HEK293 (cell line): Measurements from ENCODE around the gene MGAT4B.
A peak's percentile ranks its signal among the peaks of the same experiment; 100 is the strongest.
"Not testable (repeated sequence)": the region's sequence is repeated elsewhere in the genome, so short reads cannot be mapped to it uniquely, and the experiment has no call there.

Experiments used
- CTCF ChIA-PET: fragments of 350-600 bp; formaldehyde crosslinking; extraction: SDS; loops from one replicate; lab custom pipeline; 2021; ENCODE audit warnings: antibody characterized with exemption; lab: Yijun Ruan, JAX
- POLR2A ChIA-PET: fragments of 300-600 bp; formaldehyde crosslinking; extraction: SDS; loops from one replicate; lab custom pipeline; 2020; ENCODE audit warnings: antibody characterized with exemption, inconsistent platforms; lab: Yijun Ruan, JAX
- H3K27ac ChIP-seq: fragments of 200-500 bp; sonication (Bioruptor generic); 2 replicates; pipeline ENCODE4 v1.5.1; 2014; ENCODE audit warnings: low read depth, low read length, control low read depth, inconsistent platforms; ENCODE audit errors: extremely low read depth
- H3K36me3 ChIP-seq, 2 experiments: fragments of 200-500 bp in 1 of 2; sonication (Bioruptor generic) in 1 of 2; 1 replicate in 1 of 2; 2 replicates in 1 of 2; pipeline ENCODE4 v1.5.1; 2014 to 2017; ENCODE audit warnings: inconsistent platforms in 2 of 2, low read length in 2 of 2; ENCODE audit not compliant: control insufficient read depth in 2 of 2, insufficient read depth in 1 of 2
- H3K4me1 ChIP-seq: fragments of 200-500 bp; sonication (Bioruptor generic); 2 replicates; pipeline ENCODE4 v1.5.1; 2014; ENCODE audit warnings: mild to moderate bottlenecking, low read length, inconsistent platforms; ENCODE audit not compliant: control insufficient read depth, insufficient read depth
- H3K4me3 ChIP-seq: 2 replicates; pipeline ENCODE4 v1.5.1; 2011; ENCODE audit warnings: low read depth, mild to moderate bottlenecking, control low read depth, low read length, moderate library complexity
- H3K9me3 ChIP-seq: fragments of 200-500 bp; sonication (Bioruptor generic); 2 replicates; pipeline ENCODE4 v1.5.1; 2014; ENCODE audit warnings: low read depth, low read length, inconsistent platforms; ENCODE audit not compliant: control insufficient read depth, insufficient read depth
- PRDM1 ChIP-seq: fragments of 450-650 bp; formaldehyde crosslinking; IDR thresholded peaks from 2 replicates; pipeline ENCODE4; 2016; ENCODE audit warnings: missing biosample characterization, missing genetic modification characterization
- TRIM28 ChIP-seq: IDR thresholded peaks from 2 replicates; pipeline ENCODE4 v1.6.1; 2011; ENCODE audit warnings: low read length, control low read depth, borderline replicate concordance
- YY1 ChIP-seq: fragments of 450-650 bp; formaldehyde crosslinking; IDR thresholded peaks from 2 replicates; pipeline ENCODE4 v1.5.1; 2018; ENCODE audit warnings: missing biosample characterization, missing genetic modification characterization
- ZBTB1 ChIP-seq: fragments of 450-650 bp; formaldehyde crosslinking; IDR thresholded peaks from 2 replicates; pipeline ENCODE4 v1.5.1; 2016; ENCODE audit warnings: missing biosample characterization, missing genetic modification characterization
- ZBTB20 ChIP-seq: fragments of 450-650 bp; formaldehyde crosslinking; IDR thresholded peaks from 2 replicates; pipeline ENCODE4 v1.5.1; 2016; ENCODE audit warnings: missing biosample characterization, missing genetic modification characterization
- ZBTB21 ChIP-seq: fragments of 450-650 bp; formaldehyde crosslinking; IDR thresholded peaks from 2 replicates; pipeline ENCODE4 v1.5.1; 2017; ENCODE audit warnings: missing biosample characterization, missing genetic modification characterization
- ZBTB44 ChIP-seq: fragments of 450-650 bp; IDR thresholded peaks from 2 replicates; pipeline ENCODE4 v1.5.1; 2018; ENCODE audit warnings: missing biosample characterization, mild to moderate bottlenecking, missing genetic modification characterization
- ZIC2 ChIP-seq: fragments of 450-650 bp; formaldehyde crosslinking; IDR thresholded peaks from 2 replicates; pipeline ENCODE4 v1.5.1; 2016; ENCODE audit warnings: missing biosample characterization, missing genetic modification characterization
- ZNF112 ChIP-seq: fragments of 450-650 bp; formaldehyde crosslinking; IDR thresholded peaks from 2 replicates; pipeline ENCODE4 v1.5.0; 2017; ENCODE audit warnings: missing biosample characterization, missing genetic modification characterization
- ZNF202 ChIP-seq: fragments of 450-650 bp; formaldehyde crosslinking; IDR thresholded peaks from 2 replicates; pipeline ENCODE4 v1.5.1; 2016; ENCODE audit warnings: missing biosample characterization, missing genetic modification characterization, borderline replicate concordance
- ZNF214 ChIP-seq: fragments of 450-650 bp; formaldehyde crosslinking; IDR thresholded peaks from 2 replicates; pipeline ENCODE4 v1.5.1; 2017; ENCODE audit warnings: missing biosample characterization, mild to moderate bottlenecking, missing genetic modification characterization, borderline replicate concordance
- ZNF324 ChIP-seq: fragments of 450-650 bp; formaldehyde crosslinking; IDR thresholded peaks from 2 replicates; pipeline ENCODE4 v1.5.1; 2016; ENCODE audit warnings: missing biosample characterization, missing genetic modification characterization
- ZNF354C ChIP-seq: fragments of 450-650 bp; formaldehyde crosslinking; IDR thresholded peaks from 2 replicates; pipeline ENCODE4 v1.5.1; 2016; ENCODE audit warnings: missing biosample characterization, missing genetic modification characterization, low read depth, borderline replicate concordance
- ZNF37A ChIP-seq: fragments of 450-650 bp; IDR thresholded peaks from 2 replicates; pipeline ENCODE4 v1.5.1; 2018; ENCODE audit warnings: missing biosample characterization, missing genetic modification characterization
- ZNF433 ChIP-seq: fragments of 450-650 bp; formaldehyde crosslinking; IDR thresholded peaks from 2 replicates; pipeline ENCODE4 v1.5.1; 2016; ENCODE audit warnings: missing biosample characterization, missing genetic modification characterization, low read depth
- ZNF571 ChIP-seq: fragments of 450-650 bp; formaldehyde crosslinking; IDR thresholded peaks from 2 replicates; pipeline ENCODE4 v1.5.0; 2017; ENCODE audit warnings: missing biosample characterization, missing genetic modification characterization
- ZNF600 ChIP-seq: fragments of 450-650 bp; formaldehyde crosslinking; IDR thresholded peaks from 2 replicates; pipeline ENCODE4 v1.5.1; 2016; ENCODE audit warnings: missing biosample characterization, missing genetic modification characterization
- ZNF701 ChIP-seq: fragments of 450-650 bp; formaldehyde crosslinking; IDR thresholded peaks from 2 replicates; pipeline ENCODE4 v1.5.1; 2016; ENCODE audit warnings: missing biosample characterization, missing genetic modification characterization
- ZNF837 ChIP-seq: fragments of 450-650 bp; formaldehyde crosslinking; IDR thresholded peaks from 2 replicates; pipeline ENCODE4 v1.5.1; 2016; ENCODE audit warnings: missing biosample characterization, missing genetic modification characterization
- ZNF843 ChIP-seq: fragments of 450-650 bp; formaldehyde crosslinking; IDR thresholded peaks from 2 replicates; pipeline ENCODE4 v1.5.1; 2016; ENCODE audit warnings: missing biosample characterization, missing genetic modification characterization
- ZXDB ChIP-seq: fragments of 450-650 bp; formaldehyde crosslinking; IDR thresholded peaks from 2 replicates; pipeline ENCODE4 v1.5.1; 2016; ENCODE audit warnings: missing biosample characterization, missing genetic modification characterization
- TF ChIP-seq, protein P1 (sequence below): fragments of 450-650 bp; formaldehyde crosslinking; IDR thresholded peaks from 2 replicates; pipeline ENCODE4 v1.5.1; 2016; ENCODE audit warnings: missing biosample characterization, missing genetic modification characterization
- TF ChIP-seq, protein P2 (sequence below): fragments of 450-650 bp; formaldehyde crosslinking; IDR thresholded peaks from 2 replicates; pipeline ENCODE4 v1.5.1; 2017; ENCODE audit warnings: missing biosample characterization, missing genetic modification characterization
- TF ChIP-seq, protein P3 (sequence below): fragments of 450-650 bp; formaldehyde crosslinking; IDR thresholded peaks from 2 replicates; pipeline ENCODE4 v1.5.1; 2016; ENCODE audit warnings: missing biosample characterization, missing genetic modification characterization
- TF ChIP-seq, protein P4 (sequence below): fragments of 450-650 bp; formaldehyde crosslinking; IDR thresholded peaks from 2 replicates; pipeline ENCODE4 v1.5.1; 2016; ENCODE audit warnings: missing biosample characterization, missing genetic modification characterization

Gene MGAT4B

DNA sequence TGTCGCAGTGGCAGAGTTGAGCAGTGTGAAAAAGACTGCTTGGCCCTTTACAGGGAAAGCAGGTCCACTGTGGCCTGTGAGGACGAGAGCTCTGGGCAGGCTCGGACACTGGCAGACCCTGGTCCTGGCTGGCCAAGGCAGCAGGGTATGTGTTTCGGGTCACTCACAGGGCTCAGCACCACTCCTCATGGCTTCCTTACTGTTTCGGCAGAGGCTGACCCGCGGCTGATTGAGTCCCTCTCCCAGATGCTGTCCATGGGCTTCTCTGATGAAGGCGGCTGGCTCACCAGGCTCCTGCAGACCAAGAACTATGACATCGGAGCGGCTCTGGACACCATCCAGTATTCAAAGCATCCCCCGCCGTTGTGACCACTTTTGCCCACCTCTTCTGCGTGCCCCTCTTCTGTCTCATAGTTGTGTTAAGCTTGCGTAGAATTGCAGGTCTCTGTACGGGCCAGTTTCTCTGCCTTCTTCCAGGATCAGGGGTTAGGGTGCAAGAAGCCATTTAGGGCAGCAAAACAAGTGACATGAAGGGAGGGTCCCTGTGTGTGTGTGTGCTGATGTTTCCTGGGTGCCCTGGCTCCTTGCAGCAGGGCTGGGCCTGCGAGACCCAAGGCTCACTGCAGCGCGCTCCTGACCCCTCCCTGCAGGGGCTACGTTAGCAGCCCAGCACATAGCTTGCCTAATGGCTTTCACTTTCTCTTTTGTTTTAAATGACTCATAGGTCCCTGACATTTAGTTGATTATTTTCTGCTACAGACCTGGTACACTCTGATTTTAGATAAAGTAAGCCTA, 29.8 kb upstream of the MGAT4B start:
- ChIA-PET POLR2A (interaction anchor here (0.8 to 1.6 kb wide), 3 partner anchors 14 to 22 kb away, joined by 3 to 6 read pairs (median 4); partner anchors contain the start of genes MRNIP and SQSTM1), CTCF (no interaction called here)
- no peaks in the 10 kb centered on the region for H3K4me1 ChIP-seq
- TF ChIP-seq PRDM1 (tag by site-specific recombination) (peak; percentile 48; the same call in 1 of the 2 replicates), ZBTB1 (tag by site-specific recombination) (no peak), ZNF37A (no peak), ZNF571 (tag by site-specific recombination) (no peak), ZIC2 (tag by site-specific recombination) (peak; percentile 19; the same call in 1 of the 2 replicates), ZNF837 (tag by site-specific recombination) (no peak), ZNF600 (tag by site-specific recombination) (0 out of 2 replicates have a peak, but pooled peaks have one; percentile 47)
- TF ChIP-seq, protein P1, sequence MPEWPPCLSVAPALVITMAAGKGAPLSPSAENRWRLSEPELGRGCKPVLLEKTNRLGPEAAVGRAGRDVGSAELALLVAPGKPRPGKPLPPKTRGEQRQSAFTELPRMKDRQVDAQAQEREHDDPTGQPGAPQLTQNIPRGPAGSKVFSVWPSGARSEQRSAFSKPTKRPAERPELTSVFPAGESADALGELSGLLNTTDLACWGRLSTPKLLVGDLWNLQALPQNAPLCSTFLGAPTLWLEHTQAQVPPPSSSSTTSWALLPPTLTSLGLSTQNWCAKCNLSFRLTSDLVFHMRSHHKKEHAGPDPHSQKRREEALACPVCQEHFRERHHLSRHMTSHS (tag by site-specific recombination), result no peak
- TF ChIP-seq, protein P2, sequence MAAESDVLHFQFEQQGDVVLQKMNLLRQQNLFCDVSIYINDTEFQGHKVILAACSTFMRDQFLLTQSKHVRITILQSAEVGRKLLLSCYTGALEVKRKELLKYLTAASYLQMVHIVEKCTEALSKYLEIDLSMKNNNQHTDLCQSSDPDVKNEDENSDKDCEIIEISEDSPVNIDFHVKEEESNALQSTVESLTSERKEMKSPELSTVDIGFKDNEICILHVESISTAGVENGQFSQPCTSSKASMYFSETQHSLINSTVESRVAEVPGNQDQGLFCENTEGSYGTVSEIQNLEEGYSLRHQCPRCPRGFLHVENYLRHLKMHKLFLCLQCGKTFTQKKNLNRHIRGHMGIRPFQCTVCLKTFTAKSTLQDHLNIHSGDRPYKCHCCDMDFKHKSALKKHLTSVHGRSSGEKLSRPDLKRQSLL (tag by site-specific recombination), result no peak
- no peaks in the 10 kb centered on the region for H3K9me3 ChIP-seq
- no peak overlapping the region for H3K27ac ChIP-seq
- H3K4me3 ChIP-seq, result no peak overlapping the region
- peaks cover 4 to 83% of the 10 kb centered on the region in 2 experiments for H3K36me3 ChIP-seq

DNA sequence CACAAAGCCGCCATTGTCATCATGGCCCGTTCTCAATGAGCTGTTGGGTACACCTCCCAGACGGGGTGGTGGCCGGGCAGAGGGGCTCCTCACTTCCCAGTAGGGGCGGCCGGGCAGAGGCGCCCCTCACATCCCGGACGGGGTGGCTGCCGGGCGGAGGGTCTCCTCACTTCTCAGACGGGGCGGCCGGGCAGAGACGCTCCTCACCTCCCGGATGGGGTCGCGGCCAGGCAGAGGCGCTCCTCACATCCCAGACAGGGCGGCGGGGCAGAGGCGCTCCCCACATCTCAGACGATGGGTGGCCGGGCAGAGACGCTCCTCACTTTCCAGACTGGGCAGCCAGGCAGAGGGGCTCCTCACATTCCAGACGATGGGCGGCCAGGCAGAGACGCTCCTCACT, 28.2 kb upstream of the MGAT4B start:
- H3K36me3 ChIP-seq, result peaks cover 17 to 85% of the 10 kb centered on the region in 2 experiments
- POLR2A ChIA-PET, H3K4me1 ChIP-seq, H3K27ac ChIP-seq, CTCF ChIA-PET, H3K9me3 ChIP-seq, H3K4me3 ChIP-seq: not testable (repeated sequence)

- Histone ChIP-seq H3K36me3 (peaks cover 22 to 87% of the 10 kb centered on the region in 2 experiments), H3K27ac (no peak overlapping the region), H3K4me3 (no peak overlapping the region), H3K9me3 (no peaks in the 10 kb centered on the region), H3K4me1 (no peaks in the 10 kb centered on the region)
- TF ChIP-seq ZXDB (tag by site-specific recombination) (no peak), YY1 (tag by site-specific recombination) (no peak), ZBTB44 (tag by site-specific recombination) (no peak), ZNF202 (tag by site-specific recombination) (no peak), ZNF701 (tag by site-specific recombination) (no peak), ZNF843 (tag by site-specific recombination) (no peak), ZNF324 (tag by site-specific recombination) (no peak), ZNF214 (tag by site-specific recombination) (no peak), ZBTB20 (tag by site-specific recombination) (no peak), TRIM28 (no peak), ZNF354C (tag by site-specific recombination) (no peak), ZNF112 (tag by site-specific recombination) (no peak), ZNF433 (tag by site-specific recombination) (no peak), ZBTB21 (tag by site-specific recombination) (no peak)
- TF ChIP-seq, protein P3, sequence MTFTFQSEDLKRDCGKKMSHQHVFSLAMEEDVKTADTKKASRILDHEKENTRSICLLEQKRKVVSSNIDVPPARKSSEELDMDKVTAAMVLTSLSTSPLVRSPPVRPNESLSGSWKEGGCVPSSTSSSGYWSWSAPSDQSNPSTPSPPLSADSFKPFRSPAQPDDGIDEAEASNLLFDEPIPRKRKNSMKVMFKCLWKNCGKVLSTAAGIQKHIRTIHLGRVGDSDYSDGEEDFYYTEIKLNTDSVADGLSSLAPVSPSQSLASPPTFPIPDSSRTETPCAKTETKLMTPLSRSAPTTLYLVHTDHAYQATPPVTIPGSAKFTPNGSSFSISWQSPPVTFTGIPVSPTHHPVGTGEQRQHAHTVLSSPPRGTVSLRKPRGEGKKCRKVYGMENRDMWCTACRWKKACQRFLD (tag by site-specific recombination), result no peak
- TF ChIP-seq, protein P4, sequence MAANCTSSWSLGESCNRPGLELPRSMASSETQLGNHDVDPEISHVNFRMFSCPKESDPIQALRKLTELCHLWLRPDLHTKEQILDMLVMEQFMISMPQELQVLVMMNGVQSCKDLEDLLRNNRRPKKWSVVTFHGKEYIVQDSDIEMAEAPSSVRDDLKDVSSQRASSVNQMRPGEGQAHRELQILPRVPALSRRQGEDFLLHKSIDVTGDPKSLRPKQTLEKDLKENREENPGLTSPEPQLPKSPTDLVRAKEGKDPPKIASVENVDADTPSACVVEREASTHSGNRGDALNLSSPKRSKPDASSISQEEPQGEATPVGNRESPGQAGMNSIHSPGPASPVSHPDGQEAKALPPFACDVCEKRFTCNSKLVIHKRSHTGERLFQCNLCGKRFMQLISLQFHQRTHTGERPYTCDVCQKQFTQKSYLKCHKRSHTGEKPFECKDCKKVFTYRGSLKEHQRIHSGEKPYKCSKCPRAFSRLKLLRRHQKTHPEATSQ (tag by site-specific recombination), result no peak
- ChIA-PET POLR2A (no interaction called here), CTCF (no interaction called here)
Measured at GRCh38 chr5:179834120-179834519, 27.5 kb upstream of the MGAT4B start.
